Transverse colon (tissue), 4 donors: ENCODE results near the gene SECTM1. TPM values are rescaled to one million over a fixed set of nuclear protein-coding genes. Genes with fewer than 3 reads are reported as not detected.

ENCODE experiments used
- DNase-seq: peaks from one replicate; pipeline ENCODE4 v3.0.0-alpha.2; 2019
- H3K27ac ChIP-seq, 4 donors: fragments of 200-600 bp; sonication (generic); 2 replicates each; pipeline ENCODE4 v1.5.1; 2016 to 2018; ENCODE audit warnings: inconsistent platforms in 4 of 4
- H3K27me3 ChIP-seq: fragments of 200-600 bp; sonication (generic); 2 replicates; pipeline ENCODE4 v1.5.1; 2017; ENCODE audit warnings: inconsistent platforms
- H3K36me3 ChIP-seq, 4 donors: fragments of 200-600 bp; sonication (generic); 2 replicates each; pipeline ENCODE4 v1.5.1; 2017 to 2019; ENCODE audit warnings: inconsistent platforms in 4 of 4
- H3K4me1 ChIP-seq, 4 donors: fragments of 200-600 bp; sonication (generic); 2 replicates each; pipeline ENCODE4 v1.5.1; 2017 to 2020; ENCODE audit warnings: inconsistent platforms in 4 of 4
- H3K4me3 ChIP-seq, 4 donors: fragments of 200-600 bp; sonication (generic); 1 replicate in 1 of 4; 2 replicates in 3 of 4; pipeline versions ENCODE4 v1.5.1 to v1.6.1; 2017 to 2019; ENCODE audit warnings: inconsistent platforms in 4 of 4
- H3K9me3 ChIP-seq, 2 donors: fragments of 200-600 bp; sonication (generic); 2 replicates each; pipeline ENCODE4 v1.5.1; 2017 to 2019; ENCODE audit warnings: inconsistent platforms in 2 of 2
- CTCF ChIP-seq, 5 experiments: fragments of 200-600 bp in 3 of 5; fragments of 450-650 bp in 2 of 5; sonication (generic) in 3 of 5; IDR thresholded peaks; 1 replicate in 2 of 5; 2 replicates in 3 of 5; pipeline ENCODE4 v1.5.1; 2016 to 2017; ENCODE audit warnings: antibody characterized with exemption in 5 of 5, inconsistent platforms in 3 of 5, mild to moderate bottlenecking in 2 of 5, moderate library complexity in 1 of 5
- EP300 ChIP-seq: sonication (generic); formaldehyde crosslinking; IDR thresholded peaks from one replicate; pipeline ENCODE4 v1.6.1; 2017; ENCODE audit warnings: antibody characterized with exemption, low read depth
- POLR2A ChIP-seq: fragments of 450-650 bp; IDR thresholded peaks from one replicate; pipeline ENCODE4 v1.6.1; 2016; ENCODE audit warnings: antibody characterized with exemption, mild to moderate bottlenecking, moderate library complexity
- POLR2AphosphoS5 ChIP-seq, 3 donors: sonication (generic); formaldehyde crosslinking; IDR thresholded peaks; one replicate each; pipeline ENCODE4 v1.6.1; 2016; ENCODE audit warnings: antibody characterized with exemption in 3 of 3
- WGBS, 2 donors: methylation state at CpG; one replicate each; pipeline ENCODE4 v1.1.5; 2018; ENCODE audit warnings: low coverage in 1 of 2; 5-methylcytosine and 5-hydroxymethylcytosine counted together
- in situ Hi-C, 4 donors: fragments of 200-750 bp; cut with MboI; loops; one replicate each; pipeline versions ENCODE4 v1.15.0 to v1.15.1; 2017; ENCODE audit warnings: low sequenced_read_pairs in 3 of 4, low pct_ligation_motif_present in 1 of 4, low pct_unique_long_range_greater_than_20kb in 1 of 4
- intact Hi-C: fragments of 100-400 bp; cut with DNase I; formaldehyde crosslinking; loops from one replicate; pipeline ENCODE4 v1.15.1; 2023; ENCODE audit warnings: low total_unique reads
- total RNA-seq, 4 donors: library from RNA; depleted of rRNA; stranded (reverse); fragments of >200 nt; gene quantifications; one replicate each; pipeline ENCODE4 v1.1.0, GENCODE V29; 2016

SECTM1 gene
- total RNA-seq, 4 donors from 2014 or later: 5.8 to 127 (median 107) TPM

GRCh38 chr17:82338858-82339633 lies 5.5 kb upstream of the SECTM1 start:
- H3K9me3 ChIP-seq: no peaks in the 10 kb centered on the region
- DNase-seq: peak; percentile 72
- in situ Hi-C loops: no loop called here
- H3K4me3 ChIP-seq: peak overlapping the region in 3 of 4 donors; percentile 21 to 37 (median 25)
- peaks cover 27 to 42% (median 32%) of the 10 kb centered on the region in 4 donors for H3K4me1 ChIP-seq
- H3K36me3 ChIP-seq: no peaks in the 10 kb centered on the region
- no peaks in the 10 kb centered on the region for H3K27me3 ChIP-seq
- 15 to 19% methylated on average over 13 to 29 of the region's 29 CpGs for WGBS, 2 donors
- peak overlapping the region; percentile 67 to 80 (median 74) for H3K27ac ChIP-seq
- intact Hi-C loops: no loop called here
- TF ChIP-seq POLR2A (peak; percentile 19), CTCF (IDR thresholded peaks at IDR 0.05) (no peak), POLR2AphosphoS5 (IDR thresholded peaks at IDR 0.05) (peak in 1 of 3 donors; percentile 44), EP300 (no peak)

GRCh38 chr17:82334622-82335394 lies 1.2 kb upstream of the SECTM1 start:
- TF ChIP-seq CTCF (IDR thresholded peaks at IDR 0.05): no peak
- no peak for TF ChIP-seq EP300
- peak in 1 of 3 donors; percentile 15 for TF ChIP-seq POLR2AphosphoS5 (IDR thresholded peaks at IDR 0.05)
- peak; percentile 36 for TF ChIP-seq POLR2A
- 21% methylated on average over 14 of the region's 16 CpGs; no CpG with 5 or more reads in 1 of the 2 donors for WGBS, 2 donors
- in situ Hi-C loops: no loop called here
- Histone ChIP-seq H3K27ac (peak overlapping the region; percentile 72 to 79 (median 78)), H3K4me1 (peaks cover 44 to 85% (median 70%) of the 10 kb centered on the region in 4 donors), H3K4me3 (peak overlapping the region in 3 of 4 donors; percentile 34 to 70 (median 43)), H3K9me3 (no peaks in the 10 kb centered on the region), H3K36me3 (no peaks in the 10 kb centered on the region), H3K27me3 (no peaks in the 10 kb centered on the region)
- no peak for DNase-seq
- intact Hi-C loops: no loop called here

GRCh38 chr17:82334204-82334621 lies 647 bp upstream of the SECTM1 start:
- H3K4me1 ChIP-seq: peaks cover 43 to 85% (median 71%) of the 10 kb centered on the region in 4 donors
- no peak for TF ChIP-seq POLR2AphosphoS5 (IDR thresholded peaks at IDR 0.05)
- no peaks in the 10 kb centered on the region for H3K36me3 ChIP-seq
- DNase-seq: no peak
- H3K9me3 ChIP-seq: no peaks in the 10 kb centered on the region
- intact Hi-C loops: no loop called here
- H3K27ac ChIP-seq: peak overlapping the region; percentile 72 to 79 (median 78)
- peak overlapping the region in 3 of 4 donors; percentile 39 to 70 (median 43) for H3K4me3 ChIP-seq
- WGBS, 2 donors: 49% methylated on average over 18 of the region's 25 CpGs; no CpG with 5 or more reads in 1 of the 2 donors
- in situ Hi-C loops: no loop called here
- H3K27me3 ChIP-seq: no peaks in the 10 kb centered on the region

- Histone ChIP-seq H3K27ac (peak overlapping the region; percentile 72 to 79 (median 78)), H3K4me3 (peak overlapping the region; percentile 36 to 70 (median 41)), H3K9me3 (no peaks in the 10 kb centered on the region), H3K36me3 (no peaks in the 10 kb centered on the region), H3K4me1 (peaks cover 40 to 84% (median 71%) of the 10 kb centered on the region in 4 donors), H3K27me3 (no peaks in the 10 kb centered on the region)
- TF ChIP-seq POLR2A (no peak), POLR2AphosphoS5 (IDR thresholded peaks at IDR 0.05) (peak in 1 of 3 donors; percentile 37), CTCF (IDR thresholded peaks at IDR 0.05) (peak in 1 of 5 experiments; percentile 21), EP300 (no peak)
- 14% methylated on average over 31 of the region's 32 CpGs; no CpG with 5 or more reads in 1 of the 2 donors for WGBS, 2 donors
- intact Hi-C loops: no loop called here
- in situ Hi-C loops: no loop called here
- peak; percentile 67 for DNase-seq
Measured at GRCh38 chr17:82332669-82333278, 792 bp downstream of the SECTM1 start.
